H1 (cell line): Measurements from ENCODE around the gene H2BW2. TPM values are rescaled to one million over a fixed set of nuclear protein-coding genes. Genes with fewer than 3 reads are reported as not detected.

ENCODE experiments used
- BRCA1 ChIP-seq: IDR thresholded peaks from 2 replicates; pipeline ENCODE4 v1.6.1; 2012; ENCODE audit warnings: low read depth, low read length, improper control_type of control experiment
- EP300 ChIP-seq, 2 experiments: IDR thresholded peaks; 1 replicate in 1 of 2; 2 replicates in 1 of 2; pipeline ENCODE4 v1.6.1; 2011 to 2012; ENCODE audit warnings: low read depth in 2 of 2, low read length in 2 of 2, mild to moderate bottlenecking in 2 of 2, borderline replicate concordance in 1 of 2, inconsistent platforms in 1 of 2, moderate library complexity in 1 of 2
- HDAC2 ChIP-seq, 2 experiments: fragments of 300-600 bp in 1 of 2; sonication (generic) in 1 of 2; IDR thresholded peaks; 2 replicates each; pipeline ENCODE4 v1.6.1; 2011 to 2012; ENCODE audit warnings: low read depth in 2 of 2, low read length in 2 of 2, mild to moderate bottlenecking in 2 of 2, moderate library complexity in 2 of 2, borderline replicate concordance in 1 of 2, inconsistent platforms in 1 of 2
- KDM4A ChIP-seq: IDR thresholded peaks from one replicate; pipeline ENCODE4 v1.7.1; 2012; ENCODE audit warnings: low read depth, mild to moderate bottlenecking, moderate library complexity, low read length, inconsistent platforms; ENCODE audit not compliant: severe bottlenecking
- SP4 ChIP-seq: IDR thresholded peaks from 2 replicates; pipeline ENCODE4 v1.6.1; 2012; ENCODE audit warnings: low read length, inconsistent platforms
- TEAD4 ChIP-seq: IDR thresholded peaks from 2 replicates; pipeline ENCODE4 v1.6.1; 2012; ENCODE audit warnings: low read depth, low read length, inconsistent platforms, mixed read lengths
- polyA plus RNA-seq, 7 experiments: library from polyadenylated mRNA; depleted of rRNA in 3 of 7; stranded (reverse) in 5 of 7; unstranded in 2 of 7; fragments of >200 nt in 5 of 7; fragments of 200-250 nt in 2 of 7; gene quantifications; 1 replicate in 5 of 7; 2 replicates in 1 of 7; 4 replicates in 1 of 7; pipeline versions ENCODE4 v1.2.1 to v1.2.3, GENCODE V29; 2011 to 2013; ENCODE audit warnings: missing spikeins in 2 of 7, mixed read lengths in 2 of 7
- total RNA-seq: library from RNA; stranded (reverse); fragmentation: NEBNext Ultra II Directional; extraction: Animal tissue kit (Norgen Biotek cat#: 25700); gene quantifications from 2 replicates; pipeline ENCODE4 v1.2.1, GENCODE V29; 2021

H2BW2 gene
- total and polyA plus RNA-seq, 2 of the 8 experiments (the other 6 are each of a cell fraction or from before 2014, with no cell fraction given): 0.03 TPM; not detected in 1

GRCh38 chrX:104085477-104085876 lies 45.7 kb downstream of the H2BW2 start (continued):
- TF ChIP-seq EP300 (IDR thresholded peaks at IDR 0.05; ENCODE audit: borderline replicate concordance in 1 of 2, low read depth in 2 of 2, low read length in 2 of 2) (no peak), HDAC2 (IDR thresholded peaks at IDR 0.05; ENCODE audit: borderline replicate concordance in 1 of 2, low read depth in 2 of 2, low read length in 2 of 2) (no peak), TEAD4 (no peak), KDM4A (no peak), BRCA1 (no peak), SP4 (no peak)
